ENCODE results near the gene ARHGEF10L.

ARHGEF10L gene

DNA sequence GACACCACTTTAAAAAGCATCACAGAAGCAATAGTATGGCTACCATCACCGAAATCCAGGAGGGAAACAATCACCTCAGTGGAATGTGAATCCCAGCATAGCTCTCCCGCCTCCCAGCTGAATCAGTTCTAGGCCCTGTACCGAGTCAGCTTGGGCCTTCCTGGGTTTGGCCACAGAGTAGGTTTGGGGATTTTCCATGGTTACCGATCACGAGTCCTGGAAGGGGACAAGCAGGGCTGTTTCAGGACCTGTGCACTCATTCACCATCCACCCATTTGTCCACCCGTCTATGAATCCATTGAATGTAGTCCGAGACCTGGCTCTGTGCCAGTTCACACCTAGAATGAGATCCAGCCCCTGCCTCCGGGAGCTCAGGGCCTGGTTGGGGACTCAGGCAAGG, 94.2 kb downstream of the ARHGEF10L start:
- in situ Hi-C loops (cut with HindIII; ENCODE audit: low pct_unique_long_range_greater_than_20kb, low sequenced_read_pairs) = no loop called here
- TF ChIP-seq JUND (IDR thresholded peaks at IDR 0.05; ENCODE audit: low read depth) = no peak
- DNase-seq (ENCODE audit: low read depth in 1 of 2, low spot score in 1 of 2) = no peak

GRCh38 chr1:17635276-17635675, 95.8 kb downstream of the ARHGEF10L start:
- in situ Hi-C loops (cut with HindIII; ENCODE audit: low pct_unique_long_range_greater_than_20kb, low sequenced_read_pairs) = no loop called here
- no peak for DNase-seq (ENCODE audit: low read depth in 1 of 2, low spot score in 1 of 2)
- no peak for TF ChIP-seq JUND (IDR thresholded peaks at IDR 0.05; ENCODE audit: low read depth)

- no peak for TF ChIP-seq JUND (IDR thresholded peaks at IDR 0.05; ENCODE audit: low read depth)
- no peak for DNase-seq (ENCODE audit: low read depth in 1 of 2, low spot score in 1 of 2)
- in situ Hi-C loops (cut with HindIII; ENCODE audit: low pct_unique_long_range_greater_than_20kb, low sequenced_read_pairs) = no loop called here
Observed at GRCh38 chr1:17635811-17636210, 96.3 kb downstream of the ARHGEF10L start.

- no peak for DNase-seq (ENCODE audit: low read depth in 1 of 2, low spot score in 1 of 2)
- in situ Hi-C loops (cut with HindIII; ENCODE audit: low pct_unique_long_range_greater_than_20kb, low sequenced_read_pairs) = no loop called here
- no peak for TF ChIP-seq JUND (IDR thresholded peaks at IDR 0.05; ENCODE audit: low read depth)
Observed at GRCh38 chr1:17636612-17637011, 97.1 kb downstream of the ARHGEF10L start.

GRCh38 chr1:17637055-17637454, 97.6 kb downstream of the ARHGEF10L start:
- no peak for TF ChIP-seq JUND (IDR thresholded peaks at IDR 0.05; ENCODE audit: low read depth)
- in situ Hi-C loops (cut with HindIII; ENCODE audit: low pct_unique_long_range_greater_than_20kb, low sequenced_read_pairs) = no loop called here
- DNase-seq (ENCODE audit: low read depth in 1 of 2, low spot score in 1 of 2) = no peak

- no peak for DNase-seq (ENCODE audit: low read depth in 1 of 2, low spot score in 1 of 2)
- no peak for TF ChIP-seq JUND (IDR thresholded peaks at IDR 0.05; ENCODE audit: low read depth)
- in situ Hi-C loops (cut with HindIII; ENCODE audit: low pct_unique_long_range_greater_than_20kb, low sequenced_read_pairs) = no loop called here
Observed at GRCh38 chr1:17639703-17640340, 100.3 kb downstream of the ARHGEF10L start.

GRCh38 chr1:17640393-17640792, 100.9 kb downstream of the ARHGEF10L start:
- in situ Hi-C loops (cut with HindIII; ENCODE audit: low pct_unique_long_range_greater_than_20kb, low sequenced_read_pairs) = no loop called here
- DNase-seq (ENCODE audit: low read depth in 1 of 2, low spot score in 1 of 2) = no peak
- no peak for TF ChIP-seq JUND (IDR thresholded peaks at IDR 0.05; ENCODE audit: low read depth)

- DNase-seq (ENCODE audit: low read depth in 1 of 2, low spot score in 1 of 2) = no peak
- in situ Hi-C loops (cut with HindIII; ENCODE audit: low pct_unique_long_range_greater_than_20kb, low sequenced_read_pairs) = no loop called here
- TF ChIP-seq JUND (IDR thresholded peaks at IDR 0.05; ENCODE audit: low read depth) = no peak
Observed at GRCh38 chr1:17640975-17641374, 101.5 kb downstream of the ARHGEF10L start.

DNA sequence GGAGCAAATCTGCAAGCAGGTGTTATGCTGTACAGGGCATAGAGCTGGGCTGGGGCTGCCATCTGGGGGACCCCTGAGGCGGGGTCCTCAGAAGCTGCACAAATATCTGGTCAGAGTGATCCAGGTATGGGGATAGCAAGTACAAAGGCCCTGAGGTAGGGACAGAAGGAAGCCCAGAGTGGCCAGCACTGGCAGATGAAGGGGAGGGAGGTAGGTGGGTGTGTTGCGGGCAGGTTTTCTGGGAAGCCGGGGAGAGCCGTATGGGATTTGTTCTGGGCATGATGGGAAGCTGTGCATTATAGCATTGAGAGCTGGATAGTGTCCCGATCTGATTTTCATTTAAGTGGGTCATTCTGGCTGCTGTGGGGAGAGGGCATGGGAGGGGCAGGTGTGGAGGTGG, 102.7 kb downstream of the ARHGEF10L start:
- no peak for DNase-seq (ENCODE audit: low read depth in 1 of 2, low spot score in 1 of 2)
- in situ Hi-C loops (cut with HindIII; ENCODE audit: low pct_unique_long_range_greater_than_20kb, low sequenced_read_pairs) = no loop called here
- no peak for TF ChIP-seq JUND (IDR thresholded peaks at IDR 0.05; ENCODE audit: low read depth)

GRCh38 chr1:17642943-17643342, 103.4 kb downstream of the ARHGEF10L start:
- DNase-seq (ENCODE audit: low read depth in 1 of 2, low spot score in 1 of 2) = no peak
- TF ChIP-seq JUND (IDR thresholded peaks at IDR 0.05; ENCODE audit: low read depth) = no peak
- in situ Hi-C loops (cut with HindIII; ENCODE audit: low pct_unique_long_range_greater_than_20kb, low sequenced_read_pairs) = no loop called here

- DNase-seq (ENCODE audit: low read depth in 1 of 2, low spot score in 1 of 2) = no peak
- TF ChIP-seq JUND (IDR thresholded peaks at IDR 0.05; ENCODE audit: low read depth) = no peak
- in situ Hi-C loops (cut with HindIII; ENCODE audit: low pct_unique_long_range_greater_than_20kb, low sequenced_read_pairs) = no loop called here
Observed at GRCh38 chr1:17643861-17644703, 104.6 kb downstream of the ARHGEF10L start.

DNA sequence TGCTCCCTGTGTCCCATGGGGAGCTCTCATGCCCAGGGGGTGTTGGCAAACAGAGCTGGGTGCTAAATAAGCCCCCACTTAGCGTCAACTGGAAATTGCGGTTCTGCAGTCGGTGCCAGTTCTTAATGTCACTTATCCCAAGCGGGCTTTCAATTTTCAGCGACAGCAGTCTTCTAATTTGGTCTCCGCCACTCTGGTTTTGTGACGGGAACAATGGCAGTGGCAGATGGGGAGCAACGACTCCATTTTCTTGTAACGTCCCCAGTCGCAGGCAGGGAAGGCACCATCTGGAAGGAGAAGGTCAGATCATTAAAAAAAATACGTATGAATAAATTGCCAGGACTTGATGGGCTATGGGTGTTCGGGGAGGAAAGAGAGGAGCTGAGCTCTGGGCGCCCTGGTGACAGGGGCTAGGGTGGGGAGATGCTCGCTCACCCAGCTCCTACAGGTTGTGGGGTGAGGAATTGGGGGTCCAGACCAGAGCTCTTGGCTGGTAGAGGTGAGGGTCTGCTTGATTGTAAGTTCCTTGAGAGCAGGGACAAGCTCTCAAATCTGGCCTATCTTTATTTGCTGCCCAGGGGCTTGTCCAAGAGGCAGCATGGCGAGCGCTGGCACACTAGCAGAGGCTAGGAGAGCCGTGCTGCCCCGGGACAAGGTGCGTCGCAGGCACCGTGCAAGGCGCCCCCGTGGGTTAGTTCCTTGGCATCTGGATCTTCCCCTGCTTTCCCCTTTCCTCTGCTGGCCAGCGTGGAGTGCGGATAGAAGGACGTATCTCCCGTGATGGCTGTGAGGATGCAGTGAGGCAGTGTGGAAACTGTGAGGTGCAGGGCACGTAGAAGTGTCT, 105.8 kb downstream of the ARHGEF10L start:
- in situ Hi-C loops (cut with HindIII; ENCODE audit: low pct_unique_long_range_greater_than_20kb, low sequenced_read_pairs) = no loop called here
- no peak for DNase-seq (ENCODE audit: low read depth in 1 of 2, low spot score in 1 of 2)
- no peak for TF ChIP-seq JUND (IDR thresholded peaks at IDR 0.05; ENCODE audit: low read depth)

Data from T47D (cell line).